GM21367 (cell line): ENCODE data around the gene PRAC1.

Source experiments
- ATAC-seq: cut with Tn5 transposase; IDR thresholded peaks from one replicate; pipeline ENCODE4 v1.9.1; 2021; ENCODE audit not compliant: unreplicated experiment

Gene PRAC1

GRCh38 chr17:48715496-48716399 lies 6.6 kb downstream of the PRAC1 start:
- ATAC-seq = no peak

DNA sequence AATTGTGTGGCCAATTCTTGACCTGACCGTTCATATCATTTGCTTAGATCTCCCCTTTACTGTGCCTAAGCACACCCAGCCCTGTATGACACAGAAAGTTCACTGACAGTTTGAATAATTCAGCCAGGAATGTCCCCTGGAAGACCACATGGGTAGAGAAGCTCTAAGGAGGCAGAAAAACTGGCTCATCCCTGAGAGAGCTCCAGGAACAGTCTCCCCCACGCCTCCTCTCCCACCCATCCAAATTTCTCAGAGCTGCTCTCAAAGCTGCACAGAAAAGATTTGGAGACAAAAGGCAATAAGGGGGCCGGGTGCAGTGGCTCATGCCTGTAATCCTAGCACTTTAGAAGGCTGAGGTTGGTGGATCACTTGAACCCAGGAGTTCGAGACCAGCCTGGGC lies 11.2 kb downstream of the PRAC1 start:
- no peak for ATAC-seq

DNA sequence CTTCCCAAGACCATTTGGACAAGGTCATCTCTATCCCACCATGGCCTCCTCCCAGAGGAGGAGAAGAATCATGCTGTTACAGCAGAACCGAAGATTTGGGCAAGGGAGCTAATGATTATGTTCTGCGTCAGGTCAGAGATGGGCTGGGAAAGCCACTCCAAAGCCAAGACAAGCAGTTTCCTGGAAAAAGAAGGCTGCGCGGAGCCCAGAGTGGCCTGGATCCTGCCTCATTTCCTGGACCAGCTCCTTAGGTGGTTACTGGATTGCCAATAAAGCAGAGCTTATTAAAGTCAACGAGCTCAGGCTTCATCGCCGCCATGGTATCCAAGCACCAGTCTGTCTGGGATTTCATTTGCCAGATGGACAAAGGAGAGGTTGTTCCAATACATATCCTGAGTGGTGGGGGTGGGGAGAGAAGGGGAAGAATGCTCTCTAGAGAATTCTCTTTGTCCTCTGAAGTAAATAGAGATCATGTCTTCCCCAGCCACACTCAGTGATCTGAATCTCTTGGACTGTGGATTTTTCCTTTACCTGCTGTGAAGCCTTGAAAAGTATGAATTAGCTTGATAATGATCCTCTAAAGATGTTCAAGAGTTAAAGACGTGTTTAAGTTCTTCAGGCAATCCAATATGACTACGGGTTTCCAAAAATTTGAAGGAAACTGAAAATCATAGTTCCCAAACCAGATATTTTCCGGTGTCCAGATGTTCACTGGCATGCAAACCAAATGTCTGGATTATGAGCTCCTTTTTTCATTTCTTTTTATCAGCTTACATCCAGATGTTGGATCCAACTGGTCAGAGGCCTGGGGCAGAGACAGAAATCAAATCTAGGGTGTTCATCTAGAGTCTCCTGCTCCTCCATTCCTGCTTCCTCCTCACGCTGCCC lies 17.7 kb downstream of the PRAC1 start:
- ATAC-seq = no peak

DNA sequence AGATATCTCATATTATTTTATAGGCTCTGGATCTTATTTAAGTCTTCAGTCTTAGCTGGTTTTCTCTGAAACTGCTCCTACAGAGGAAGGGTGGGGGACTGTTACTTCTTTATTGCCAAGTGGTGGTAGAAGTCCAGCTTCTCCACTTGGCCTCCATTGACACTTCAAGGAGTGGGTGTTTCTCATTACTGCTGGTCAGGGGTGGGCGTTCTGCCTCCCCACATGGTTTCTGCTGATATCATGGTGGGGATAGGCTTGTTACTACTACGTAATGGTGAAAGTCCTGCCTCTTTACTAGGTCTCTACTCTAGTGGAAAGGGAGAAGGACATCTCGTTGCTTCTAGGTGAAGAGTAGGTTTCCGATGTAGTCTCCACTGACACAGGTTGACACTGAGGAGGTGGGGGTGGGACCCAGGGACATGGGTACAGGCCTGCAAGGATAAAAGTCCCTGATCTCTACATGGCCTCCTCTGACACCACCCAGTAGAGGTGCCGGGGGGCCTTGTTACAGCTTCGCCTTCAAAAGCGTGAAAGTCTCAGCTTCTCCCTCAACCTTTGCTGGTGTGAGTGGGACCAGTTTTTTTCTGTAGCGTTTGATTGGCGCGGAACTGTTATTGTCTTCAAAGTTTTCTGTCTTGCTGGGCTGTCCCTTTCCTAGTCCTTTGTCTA lies 20.3 kb downstream of the PRAC1 start:
- ATAC-seq = no peak

DNA sequence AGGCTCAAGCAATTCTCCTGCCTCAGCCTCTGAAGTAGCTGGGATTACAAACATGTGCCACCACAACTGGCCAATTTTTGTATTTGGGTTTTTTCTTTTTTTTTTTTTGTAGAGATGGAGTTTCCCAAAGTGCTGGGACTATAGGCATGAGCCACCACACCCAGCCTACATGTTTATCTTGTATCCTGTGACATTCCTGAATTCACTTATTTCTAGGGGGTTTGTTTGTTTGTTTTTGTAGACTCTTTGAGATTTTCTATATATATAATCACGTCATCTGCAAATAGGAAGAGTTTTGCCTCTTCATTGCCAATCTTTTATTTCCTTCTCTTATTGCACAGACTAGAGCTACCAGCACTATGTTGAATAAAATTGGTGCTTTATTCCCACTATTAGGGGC lies 29.1 kb downstream of the PRAC1 start:
- ATAC-seq = no peak

GRCh38 chr17:48692049-48692448 lies 30.3 kb downstream of the PRAC1 start:
- ATAC-seq = no peak

GRCh38 chr17:48690655-48691054 lies 31.7 kb downstream of the PRAC1 start:
- ATAC-seq = no peak

GRCh38 chr17:48681609-48682008 lies 40.7 kb downstream of the PRAC1 start:
- no peak for ATAC-seq

GRCh38 chr17:48679385-48680096 lies 42.8 kb downstream of the PRAC1 start:
- no peak for ATAC-seq

- ATAC-seq = no peak
These were observed 44.0 kb downstream of the PRAC1 start for GRCh38 chr17:48678141-48678971.

DNA sequence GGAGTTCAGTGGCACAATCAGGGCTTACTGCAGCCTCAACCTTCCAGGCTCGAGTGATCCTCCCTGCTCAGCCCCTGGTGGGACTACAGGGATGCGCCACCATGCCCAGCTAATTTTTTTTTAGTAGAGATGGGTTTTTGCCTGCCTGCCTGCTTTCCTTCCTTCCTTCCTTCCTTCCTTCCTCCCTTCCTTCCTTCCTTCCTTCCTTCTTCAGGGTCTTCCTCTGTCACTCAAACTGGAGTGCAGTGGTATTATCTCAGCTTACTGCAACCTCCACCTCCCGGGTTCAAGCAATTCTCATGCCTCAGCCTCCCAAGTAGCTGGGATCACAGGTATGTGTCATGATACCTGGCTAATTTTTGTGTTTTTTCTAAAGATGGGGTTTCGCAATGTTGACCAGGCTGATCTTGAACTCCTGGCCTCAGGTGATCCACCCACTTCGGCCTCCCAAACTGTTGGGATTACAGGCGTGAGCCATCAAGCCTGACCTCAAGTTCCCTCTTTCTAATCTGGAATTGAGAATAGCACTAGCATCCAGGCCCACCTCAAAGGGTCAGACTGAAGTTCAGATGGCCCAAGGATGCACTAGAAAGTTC lies 45.3 kb downstream of the PRAC1 start:
- no peak for ATAC-seq

DNA sequence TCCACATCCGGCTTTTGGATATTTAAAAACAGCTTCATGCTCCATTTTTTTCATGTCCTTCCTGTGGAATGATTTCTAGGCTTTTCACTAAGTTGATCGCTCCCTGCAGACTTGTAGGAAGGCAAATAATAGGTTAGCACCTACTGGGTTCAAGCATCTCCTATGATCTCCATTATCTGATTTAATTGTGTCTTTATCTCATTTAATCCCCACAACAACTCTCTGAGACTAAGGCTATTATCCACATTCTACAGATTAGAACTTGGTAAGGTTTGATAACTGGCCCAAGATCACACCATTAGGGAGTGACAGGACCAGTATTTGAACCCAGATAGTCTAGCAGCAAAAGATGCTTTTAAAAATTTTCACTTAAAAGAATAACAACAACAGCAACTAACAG lies 50.0 kb downstream of the PRAC1 start:
- ATAC-seq = no peak
